ENCODE results near the gene LTBP1. TPM values are rescaled to one million over a fixed set of nuclear protein-coding genes. Genes with fewer than 3 reads are reported as not detected.

The LTBP1 gene
- polyA plus RNA-seq, 2 of the 4 experiments (the other 2 are of a cell fraction) = 23.8 to 30.4 TPM

GRCh38 chr2:33426666-33427231 lies 480.0 kb downstream of the LTBP1 start:
- Histone ChIP-seq H3K9me3 (no peaks in the 10 kb centered on the region), H3K27ac (no peak overlapping the region), H3K4me3 (no peak overlapping the region), H3K4me1 (peaks cover 17% of the 10 kb centered on the region), H3K4me2 (peak overlapping the region; percentile 20; the same call in 1 of the 3 replicates)
- peak in 1 of 2 experiments; percentile 56; a peak in 3 of 6 replicates for ATAC-seq
- peak in 1 of 2 experiments; percentile 70 for DNase-seq (ENCODE audit: low read depth in 1 of 2, low spot score in 1 of 2)
- TF ChIP-seq ZFP36 (IDR thresholded peaks at IDR 0.05; ENCODE audit: borderline replicate concordance, partially characterized antibody) (no peak), GATA3 (IDR thresholded peaks at IDR 0.05; ENCODE audit: borderline replicate concordance) (no peak), FOSL2 (IDR thresholded peaks at IDR 0.05) (no peak), FOSL2 (CRISPR knock-in tag; IDR thresholded peaks at IDR 0.05) (no peak), ZSCAN20 (CRISPR knock-in tag; IDR thresholded peaks at IDR 0.05) (no peak), ELK1 (IDR thresholded peaks at IDR 0.05; ENCODE audit: low read depth, low read length) (no peak), NR3C1 (IDR thresholded peaks at IDR 0.05) (no peak), HEYL (CRISPR knock-in tag; IDR thresholded peaks at IDR 0.05) (no peak), CEBPB (IDR thresholded peaks at IDR 0.05) (no peak)
- TF ChIP-seq, protein P1, sequence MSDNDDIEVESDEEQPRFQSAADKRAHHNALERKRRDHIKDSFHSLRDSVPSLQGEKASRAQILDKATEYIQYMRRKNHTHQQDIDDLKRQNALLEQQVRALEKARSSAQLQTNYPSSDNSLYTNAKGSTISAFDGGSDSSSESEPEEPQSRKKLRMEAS (IDR thresholded peaks at IDR 0.05) = peak; percentile 53; the same call in 1 of the 2 replicates
- WGBS (ENCODE audit: missing lambda C conversion rate) = 50% methylated on average over 3 of the region's 3 CpGs
- POLR2A ChIA-PET = no interaction called here
- FAIRE-seq = no peak
- CTCF ChIA-PET = interaction anchor here (1.0 to 1.1 kb wide), 2 partner anchors 8 to 13 kb away, joined by 4 to 5 read pairs; no protein-coding TSS in a partner anchor

GRCh38 chr2:33430077-33430476 lies 483.3 kb downstream of the LTBP1 start:
- no peak for DNase-seq (ENCODE audit: low read depth in 1 of 2, low spot score in 1 of 2)
- POLR2A ChIA-PET = no interaction called here
- peak; percentile 54 for FAIRE-seq
- ATAC-seq = no peak
- Histone ChIP-seq H3K4me2 (no peak overlapping the region), H3K4me3 (no peak overlapping the region), H3K4me1 (peaks cover 17% of the 10 kb centered on the region), H3K27ac (no peak overlapping the region), H3K9me3 (no peaks in the 10 kb centered on the region)
- no peak for TF ChIP-seq HDAC2 (IDR thresholded peaks at IDR 0.05)
- TF ChIP-seq, protein P2, sequence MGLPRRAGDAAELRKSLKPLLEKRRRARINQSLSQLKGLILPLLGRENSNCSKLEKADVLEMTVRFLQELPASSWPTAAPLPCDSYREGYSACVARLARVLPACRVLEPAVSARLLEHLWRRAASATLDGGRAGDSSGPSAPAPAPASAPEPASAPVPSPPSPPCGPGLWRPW (IDR thresholded peaks at IDR 0.05) = no peak
- TF ChIP-seq ELK1 (IDR thresholded peaks at IDR 0.05; ENCODE audit: low read depth, low read length) = no peak
- no peak for TF ChIP-seq ZNF302 (CRISPR knock-in tag; IDR thresholded peaks at IDR 0.05)
- no peak for TF ChIP-seq CHD4 (IDR thresholded peaks at IDR 0.05; ENCODE audit: borderline replicate concordance)
- no peak for TF ChIP-seq FOXS1 (CRISPR knock-in tag; IDR thresholded peaks at IDR 0.05)
- no peak for TF ChIP-seq KDM5A (IDR thresholded peaks at IDR 0.05)
- TF ChIP-seq HOXB5 (CRISPR knock-in tag; IDR thresholded peaks at IDR 0.05) = no peak
- no peak for TF ChIP-seq NFE2L2 (conservative IDR thresholded peaks at IDR 0.05; ENCODE audit: low read length)
- TF ChIP-seq ZC3H11A (IDR thresholded peaks at IDR 0.05) = no peak
- CTCF ChIA-PET = interaction anchor here (0.9 to 5.1 kb wide), 3 partner anchors 11 to 14 kb away, joined by 3 to 30 read pairs (median 3); no protein-coding TSS in a partner anchor
- 33% methylated on average over 3 of the region's 3 CpGs for WGBS (ENCODE audit: missing lambda C conversion rate)

GRCh38 chr2:33430856-33431255 lies 484.1 kb downstream of the LTBP1 start:
- FAIRE-seq = peak; percentile 23
- Histone ChIP-seq H3K4me3 (no peak overlapping the region), H3K9me3 (no peaks in the 10 kb centered on the region), H3K4me1 (peaks cover 18% of the 10 kb centered on the region), H3K27ac (no peak overlapping the region), H3K4me2 (no peak overlapping the region)
- ATAC-seq = no peak
- ChIA-PET CTCF (interaction anchor here (1.4 to 5.1 kb wide), 2 partner anchors 11 kb away, joined by 3 to 30 read pairs; no protein-coding TSS in a partner anchor), POLR2A (no interaction called here)
- TF ChIP-seq PBX3 (IDR thresholded peaks at IDR 0.05) (no peak), HOXA7 (CRISPR knock-in tag; IDR thresholded peaks at IDR 0.05) (no peak), FOXS1 (CRISPR knock-in tag; IDR thresholded peaks at IDR 0.05) (no peak), MAFK (IDR thresholded peaks at IDR 0.05; ENCODE audit: partially characterized antibody) (no peak), MYC (IDR thresholded peaks at IDR 0.05; ENCODE audit: borderline replicate concordance, low read length) (no peak), SMC3 (IDR thresholded peaks at IDR 0.05) (no peak)
- TF ChIP-seq, protein P3, sequence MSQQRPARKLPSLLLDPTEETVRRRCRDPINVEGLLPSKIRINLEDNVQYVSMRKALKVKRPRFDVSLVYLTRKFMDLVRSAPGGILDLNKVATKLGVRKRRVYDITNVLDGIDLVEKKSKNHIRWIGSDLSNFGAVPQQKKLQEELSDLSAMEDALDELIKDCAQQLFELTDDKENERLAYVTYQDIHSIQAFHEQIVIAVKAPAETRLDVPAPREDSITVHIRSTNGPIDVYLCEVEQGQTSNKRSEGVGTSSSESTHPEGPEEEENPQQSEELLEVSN (IDR thresholded peaks at IDR 0.05; ENCODE audit: borderline replicate concordance, low read depth) = no peak
- DNase-seq (ENCODE audit: low read depth in 1 of 2, low spot score in 1 of 2) = no peak
- whole genome bisulfite sequencing (ENCODE audit: missing lambda C conversion rate) = 87% methylated on average over 1 of the region's 1 CpG
